Neural cell (in vitro differentiated cells): ENCODE results near the gene STIM1. TPM values are rescaled to one million over a fixed set of nuclear protein-coding genes. Genes with fewer than 3 reads are reported as not detected.

Experiments used
- H2AFZ ChIP-seq: fragments of 200-600, 300-800 bp; sonication (generic), shearing (Covaris generic); 2 replicates; pipeline ENCODE4 v1.6.0; 2014; ENCODE audit warnings: low read depth, mild to moderate bottlenecking, antibody characterized with exemption, low read length, moderate library complexity
- H3F3A ChIP-seq: fragments of 200-600 bp; shearing (Covaris generic); 2 replicates; pipeline ENCODE4 v1.6.1; 2016; ENCODE audit warnings: mild to moderate bottlenecking, moderate library complexity, mixed read lengths, antibody characterized with exemption, low read length; ENCODE audit not compliant: insufficient read depth, poor library complexity, severe bottlenecking
- H3K27ac ChIP-seq: fragments of 200-600, 300-800 bp; sonication (generic), shearing (Covaris generic); 2 replicates; pipeline ENCODE4 v1.5.1; 2014; ENCODE audit warnings: mild to moderate bottlenecking, low read length, moderate library complexity
- H3K27me3 ChIP-seq: fragments of 300-800, 200-600 bp; sonication (generic), shearing (Covaris generic); 2 replicates; pipeline ENCODE4 v1.6.0; 2014; ENCODE audit warnings: mild to moderate bottlenecking, low read depth, low read length, moderate library complexity; ENCODE audit not compliant: insufficient read depth
- H3K36me3 ChIP-seq: fragments of 300-800, 200-600 bp; sonication (generic), shearing (Covaris generic); 2 replicates; pipeline ENCODE4 v1.5.1; 2014; ENCODE audit warnings: mild to moderate bottlenecking, antibody characterized with exemption, low read length, moderate library complexity; ENCODE audit not compliant: insufficient read depth
- H3K4me2 ChIP-seq: fragments of 300-800, 200-600 bp; sonication (generic), shearing (Covaris generic); 2 replicates; pipeline ENCODE4 v1.6.0; 2014; ENCODE audit warnings: mild to moderate bottlenecking, low read length
- H3K4me3 ChIP-seq: fragments of 300-800, 200-600 bp; sonication (generic), shearing (Covaris generic); 2 replicates; pipeline ENCODE4 v1.5.1; 2014; ENCODE audit warnings: mild to moderate bottlenecking, low read length, moderate library complexity
- H3K79me2 ChIP-seq: fragments of 200-600 bp; shearing (Covaris generic); replicated peaks from 2 replicates; pipeline ENCODE4 v1.6.0; 2014; ENCODE audit warnings: mild to moderate bottlenecking, low read length, moderate library complexity; ENCODE audit not compliant: insufficient read depth
- H3K9ac ChIP-seq: fragments of 300-800, 200-600 bp; sonication (generic), shearing (Covaris generic); 2 replicates; pipeline ENCODE4 v1.6.1; 2016; ENCODE audit warnings: mild to moderate bottlenecking, low read length, mixed read lengths
- H3K9me2 ChIP-seq: fragments of 200-600 bp; shearing (Covaris generic); 2 replicates; pipeline ENCODE4 v1.6.1; 2016; ENCODE audit warnings: mild to moderate bottlenecking, low read length, mixed read lengths; ENCODE audit not compliant: insufficient read depth
- H3K9me3 ChIP-seq: fragments of 200-600, 300-800 bp; sonication (generic), shearing (Covaris generic); 2 replicates; pipeline ENCODE4 v1.6.1; 2016; ENCODE audit warnings: mild to moderate bottlenecking, mixed run types, low read length, moderate library complexity, mixed read lengths
- H4K20me1 ChIP-seq: fragments of 200-600 bp; shearing (Covaris generic); 2 replicates; pipeline ENCODE4 v1.6.1; 2016; ENCODE audit warnings: mild to moderate bottlenecking, mixed run types; ENCODE audit not compliant: insufficient read depth
- EP300 ChIP-seq: fragments of 450-650 bp; conservative IDR thresholded peaks from 2 replicates; pipeline ENCODE4 v1.6.1; 2014; ENCODE audit warnings: antibody characterized with exemption, mild to moderate bottlenecking, moderate library complexity; ENCODE audit not compliant: poor library complexity, severe bottlenecking
- EZH2 ChIP-seq: fragments of 200-600, 300-800 bp; shearing (Covaris generic), sonication (generic); IDR thresholded peaks from 2 replicates; pipeline ENCODE4 v1.6.1; 2014; ENCODE audit warnings: antibody characterized with exemption, low read length, borderline replicate concordance, mild to moderate bottlenecking; ENCODE audit not compliant: insufficient read depth, poor library complexity, severe bottlenecking
- MXI1 ChIP-seq: fragments of 450-650 bp; conservative IDR thresholded peaks from 2 replicates; pipeline ENCODE4 v1.6.1; 2014; ENCODE audit warnings: antibody characterized with exemption, mild to moderate bottlenecking; ENCODE audit not compliant: poor library complexity, severe bottlenecking
- POLR2AphosphoS5 ChIP-seq: IDR thresholded peaks from 2 replicates; pipeline ENCODE4 v1.6.1; 2012
- RAD21 ChIP-seq: fragments of 450-650 bp; conservative IDR thresholded peaks from 2 replicates; pipeline ENCODE4 v1.6.1; 2014; ENCODE audit warnings: antibody characterized with exemption, mild to moderate bottlenecking, moderate library complexity
- SMC3 ChIP-seq: fragments of 450-650 bp; conservative IDR thresholded peaks from 2 replicates; pipeline ENCODE4 v1.6.1; 2014; ENCODE audit warnings: antibody characterized with exemption, mild to moderate bottlenecking, moderate library complexity; ENCODE audit not compliant: poor library complexity
- TAF1 ChIP-seq: IDR thresholded peaks from 2 replicates; pipeline ENCODE4 v1.6.1; 2012; ENCODE audit warnings: low read depth
- polyA plus RNA-seq: library from polyadenylated mRNA; depleted of rRNA; stranded (reverse); fragments of >200 nt; gene quantifications from 2 replicates; pipeline ENCODE4 v1.2.3, GENCODE V29; 2014
- TF ChIP-seq, protein P1 (sequence below): fragments of 450-650 bp; IDR thresholded peaks from 2 replicates; pipeline ENCODE4 v1.5.1; 2014; ENCODE audit warnings: antibody characterized with exemption, mild to moderate bottlenecking, moderate library complexity; ENCODE audit not compliant: poor library complexity, severe bottlenecking
- TF ChIP-seq, protein P2 (sequence below): IDR thresholded peaks from 2 replicates; pipeline ENCODE4 v1.6.1; 2012; ENCODE audit warnings: borderline replicate concordance

The STIM1 gene
- polyA plus RNA-seq, 1 donor from 2014 or later = 14.5 TPM

DNA sequence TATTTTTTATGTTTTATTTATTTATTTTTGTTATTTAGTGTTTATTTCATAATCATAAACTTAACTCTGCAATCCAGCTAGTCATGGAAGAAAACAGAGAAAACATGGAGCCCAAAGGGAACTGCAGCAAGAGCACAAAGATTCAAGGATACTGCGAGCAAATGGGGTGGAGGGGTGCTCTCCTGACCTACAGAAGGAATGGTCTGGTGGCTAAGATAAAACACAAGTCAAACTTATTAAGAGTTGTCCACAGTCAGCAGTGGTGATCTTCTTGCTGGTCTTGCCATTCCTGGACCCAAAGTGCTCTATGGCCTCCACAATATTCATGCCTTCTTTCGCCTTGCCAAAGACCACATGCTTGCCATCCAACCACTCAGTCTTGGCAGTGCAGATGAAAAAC lies 36.7 kb downstream of the STIM1 start:
- Histone ChIP-seq H3K9me3 (no peaks in the 10 kb centered on the region), H3K4me2 (no peak overlapping the region), H3K79me2 (no peaks in the 10 kb centered on the region), H2AFZ (no peak overlapping the region), H4K20me1 (no peaks in the 10 kb centered on the region), H3K27me3 (no peaks in the 10 kb centered on the region), H3F3A (no peaks in the 10 kb centered on the region), H3K27ac (no peak overlapping the region), H3K36me3 (no peaks in the 10 kb centered on the region), H3K4me3 (no peak overlapping the region), H3K9ac (no peak overlapping the region), H3K9me2 (no peaks in the 10 kb centered on the region)
- TF ChIP-seq MXI1 (no peak), EP300 (no peak), RAD21 (no peak), TAF1 (no peak), EZH2 (no peak), SMC3 (no peak)
- TF ChIP-seq, protein P1, sequence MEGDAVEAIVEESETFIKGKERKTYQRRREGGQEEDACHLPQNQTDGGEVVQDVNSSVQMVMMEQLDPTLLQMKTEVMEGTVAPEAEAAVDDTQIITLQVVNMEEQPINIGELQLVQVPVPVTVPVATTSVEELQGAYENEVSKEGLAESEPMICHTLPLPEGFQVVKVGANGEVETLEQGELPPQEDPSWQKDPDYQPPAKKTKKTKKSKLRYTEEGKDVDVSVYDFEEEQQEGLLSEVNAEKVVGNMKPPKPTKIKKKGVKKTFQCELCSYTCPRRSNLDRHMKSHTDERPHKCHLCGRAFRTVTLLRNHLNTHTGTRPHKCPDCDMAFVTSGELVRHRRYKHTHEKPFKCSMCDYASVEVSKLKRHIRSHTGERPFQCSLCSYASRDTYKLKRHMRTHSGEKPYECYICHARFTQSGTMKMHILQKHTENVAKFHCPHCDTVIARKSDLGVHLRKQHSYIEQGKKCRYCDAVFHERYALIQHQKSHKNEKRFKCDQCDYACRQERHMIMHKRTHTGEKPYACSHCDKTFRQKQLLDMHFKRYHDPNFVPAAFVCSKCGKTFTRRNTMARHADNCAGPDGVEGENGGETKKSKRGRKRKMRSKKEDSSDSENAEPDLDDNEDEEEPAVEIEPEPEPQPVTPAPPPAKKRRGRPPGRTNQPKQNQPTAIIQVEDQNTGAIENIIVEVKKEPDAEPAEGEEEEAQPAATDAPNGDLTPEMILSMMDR = no peak

DNA sequence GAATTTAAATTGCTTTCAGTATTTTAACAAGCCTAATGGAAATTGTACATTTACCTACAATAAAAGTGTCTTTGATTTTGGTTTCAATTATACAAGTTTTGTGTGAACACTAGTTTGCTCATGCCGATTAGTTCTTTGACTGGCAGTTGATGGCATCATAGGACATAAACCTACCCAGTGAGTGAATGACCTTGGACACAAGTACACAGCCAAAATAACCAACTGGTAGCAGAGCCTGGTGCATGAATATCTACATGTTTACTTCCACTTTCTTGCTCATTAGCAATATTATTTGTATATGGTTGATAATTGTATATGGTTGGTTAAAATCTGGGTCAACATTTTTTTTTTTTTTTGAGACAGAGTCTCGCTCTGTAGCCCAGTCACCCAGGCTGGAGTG lies 37.8 kb downstream of the STIM1 start:
- Histone ChIP-seq H3K27ac (no peak overlapping the region), H3K9ac (no peak overlapping the region), H2AFZ (no peak overlapping the region), H3K4me2 (no peak overlapping the region), H3K79me2 (no peaks in the 10 kb centered on the region), H3K9me3 (no peaks in the 10 kb centered on the region), H3K4me3 (no peak overlapping the region), H3F3A (no peaks in the 10 kb centered on the region), H3K36me3 (no peaks in the 10 kb centered on the region), H4K20me1 (no peaks in the 10 kb centered on the region), H3K9me2 (no peaks in the 10 kb centered on the region), H3K27me3 (no peaks in the 10 kb centered on the region)
- TF ChIP-seq EZH2 (no peak), POLR2AphosphoS5 (no peak)
- TF ChIP-seq, protein P2, sequence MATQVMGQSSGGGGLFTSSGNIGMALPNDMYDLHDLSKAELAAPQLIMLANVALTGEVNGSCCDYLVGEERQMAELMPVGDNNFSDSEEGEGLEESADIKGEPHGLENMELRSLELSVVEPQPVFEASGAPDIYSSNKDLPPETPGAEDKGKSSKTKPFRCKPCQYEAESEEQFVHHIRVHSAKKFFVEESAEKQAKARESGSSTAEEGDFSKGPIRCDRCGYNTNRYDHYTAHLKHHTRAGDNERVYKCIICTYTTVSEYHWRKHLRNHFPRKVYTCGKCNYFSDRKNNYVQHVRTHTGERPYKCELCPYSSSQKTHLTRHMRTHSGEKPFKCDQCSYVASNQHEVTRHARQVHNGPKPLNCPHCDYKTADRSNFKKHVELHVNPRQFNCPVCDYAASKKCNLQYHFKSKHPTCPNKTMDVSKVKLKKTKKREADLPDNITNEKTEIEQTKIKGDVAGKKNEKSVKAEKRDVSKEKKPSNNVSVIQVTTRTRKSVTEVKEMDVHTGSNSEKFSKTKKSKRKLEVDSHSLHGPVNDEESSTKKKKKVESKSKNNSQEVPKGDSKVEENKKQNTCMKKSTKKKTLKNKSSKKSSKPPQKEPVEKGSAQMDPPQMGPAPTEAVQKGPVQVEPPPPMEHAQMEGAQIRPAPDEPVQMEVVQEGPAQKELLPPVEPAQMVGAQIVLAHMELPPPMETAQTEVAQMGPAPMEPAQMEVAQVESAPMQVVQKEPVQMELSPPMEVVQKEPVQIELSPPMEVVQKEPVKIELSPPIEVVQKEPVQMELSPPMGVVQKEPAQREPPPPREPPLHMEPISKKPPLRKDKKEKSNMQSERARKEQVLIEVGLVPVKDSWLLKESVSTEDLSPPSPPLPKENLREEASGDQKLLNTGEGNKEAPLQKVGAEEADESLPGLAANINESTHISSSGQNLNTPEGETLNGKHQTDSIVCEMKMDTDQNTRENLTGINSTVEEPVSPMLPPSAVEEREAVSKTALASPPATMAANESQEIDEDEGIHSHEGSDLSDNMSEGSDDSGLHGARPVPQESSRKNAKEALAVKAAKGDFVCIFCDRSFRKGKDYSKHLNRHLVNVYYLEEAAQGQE = no peak
- TF ChIP-seq, protein P1 = no peak
